GM12864 (cell line): ENCODE measurements around the gene SLC26A1.
"Not testable (repeated sequence)": the region's sequence is repeated elsewhere in the genome, so short reads cannot be mapped to it uniquely, and the experiment has no call there.

ENCODE experiments used
- DNase-seq: peaks from one replicate; pipeline ENCODE4 v3.0.0-alpha.2; 2011; ENCODE audit warnings: low read depth
- H3K4me3 ChIP-seq: 2 replicates; pipeline ENCODE4 v1.5.1; 2011; ENCODE audit warnings: mild to moderate bottlenecking, low read depth, low read length, control low read depth
- TF ChIP-seq, protein P1 (sequence below): IDR thresholded peaks from 2 replicates; pipeline ENCODE4 v1.5.1; 2011; ENCODE audit warnings: low read depth, mild to moderate bottlenecking, moderate library complexity, low read length, control low read depth, inconsistent platforms; ENCODE audit errors: missing control alignments

The SLC26A1 gene

GRCh38 chr4:985123-985830 is 7.9 kb downstream of the SLC26A1 start:
- TF ChIP-seq, protein P1, sequence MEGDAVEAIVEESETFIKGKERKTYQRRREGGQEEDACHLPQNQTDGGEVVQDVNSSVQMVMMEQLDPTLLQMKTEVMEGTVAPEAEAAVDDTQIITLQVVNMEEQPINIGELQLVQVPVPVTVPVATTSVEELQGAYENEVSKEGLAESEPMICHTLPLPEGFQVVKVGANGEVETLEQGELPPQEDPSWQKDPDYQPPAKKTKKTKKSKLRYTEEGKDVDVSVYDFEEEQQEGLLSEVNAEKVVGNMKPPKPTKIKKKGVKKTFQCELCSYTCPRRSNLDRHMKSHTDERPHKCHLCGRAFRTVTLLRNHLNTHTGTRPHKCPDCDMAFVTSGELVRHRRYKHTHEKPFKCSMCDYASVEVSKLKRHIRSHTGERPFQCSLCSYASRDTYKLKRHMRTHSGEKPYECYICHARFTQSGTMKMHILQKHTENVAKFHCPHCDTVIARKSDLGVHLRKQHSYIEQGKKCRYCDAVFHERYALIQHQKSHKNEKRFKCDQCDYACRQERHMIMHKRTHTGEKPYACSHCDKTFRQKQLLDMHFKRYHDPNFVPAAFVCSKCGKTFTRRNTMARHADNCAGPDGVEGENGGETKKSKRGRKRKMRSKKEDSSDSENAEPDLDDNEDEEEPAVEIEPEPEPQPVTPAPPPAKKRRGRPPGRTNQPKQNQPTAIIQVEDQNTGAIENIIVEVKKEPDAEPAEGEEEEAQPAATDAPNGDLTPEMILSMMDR: no peak
- DNase-seq: no peak
- no peak overlapping the region for H3K4me3 ChIP-seq

- no peak for DNase-seq
- no peak overlapping the region for H3K4me3 ChIP-seq
- TF ChIP-seq, protein P1: no peak
Observed at GRCh38 chr4:984336-985054, 8.7 kb downstream of the SLC26A1 start.

- TF ChIP-seq, protein P1: no peak
- no peak for DNase-seq
- no peak overlapping the region for H3K4me3 ChIP-seq
Observed at GRCh38 chr4:982814-983213, 10.4 kb downstream of the SLC26A1 start.

- no peak for DNase-seq
- no peak overlapping the region for H3K4me3 ChIP-seq
- TF ChIP-seq, protein P1: no peak
Observed at GRCh38 chr4:982291-982690, 10.9 kb downstream of the SLC26A1 start.

GRCh38 chr4:978957-979701 is 14.1 kb downstream of the SLC26A1 start:
- DNase-seq: no peak
- TF ChIP-seq, protein P1: no peak
- H3K4me3 ChIP-seq: no peak overlapping the region

- DNase-seq, H3K4me3 ChIP-seq: not testable (repeated sequence)
Observed at GRCh38 chr4:976016-976415, 17.2 kb downstream of the SLC26A1 start.

DNA sequence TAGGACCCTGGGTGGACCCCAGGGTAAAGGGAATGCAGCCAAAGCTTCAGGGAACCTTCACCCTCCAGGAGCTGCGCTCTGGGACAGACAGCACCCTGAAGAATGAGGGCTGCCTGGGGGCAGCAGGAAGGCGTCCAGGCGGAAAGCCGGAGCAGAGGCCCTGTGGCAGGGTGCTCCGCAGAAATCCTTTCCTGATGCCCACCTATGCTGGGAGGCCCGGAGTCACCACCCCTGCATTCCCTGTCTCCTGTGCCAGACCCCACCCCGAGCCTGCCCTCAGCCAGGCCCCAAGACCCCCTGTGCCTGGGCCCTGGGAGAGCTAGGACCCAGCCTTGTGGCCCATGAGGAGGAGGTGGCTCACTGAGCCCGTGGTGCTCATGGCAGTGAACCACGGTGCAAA is 18.5 kb downstream of the SLC26A1 start:
- TF ChIP-seq, protein P1: no peak
- no peak for DNase-seq
- H3K4me3 ChIP-seq: no peak overlapping the region
